ENCODE measurements around the gene MIGA2. TPM values are rescaled to one million over a fixed set of nuclear protein-coding genes. Genes with fewer than 3 reads are reported as not detected.

MIGA2 gene
- total and polyA plus RNA-seq, 8 donors, result 7.5 to 30.9 (median 9.8) TPM

GRCh38 chr9:129078691-129079503 lies 42.5 kb downstream of the MIGA2 start:
- H3K27ac ChIP-seq, result no peak overlapping the region
- H3K27me3 ChIP-seq, result no peaks in the 10 kb centered on the region
- FAIRE-seq (no peak), DNase-seq (peak in 1 of 6 donors; percentile 14), ATAC-seq (no peak)
- H3K4me3 ChIP-seq, result no peak overlapping the region
- TF ChIP-seq CTCF (IDR thresholded peaks at IDR 0.05), result no peak
- H3K9me3 ChIP-seq, result no peaks in the 10 kb centered on the region
- H3K4me1 ChIP-seq, result peaks cover 0 to 14% (median 11%) of the 10 kb centered on the region in 3 donors
- intact Hi-C loops (cut with DNase I), result no loop called here
- no peaks in the 10 kb centered on the region for H3K36me3 ChIP-seq
- 80 to 82% methylated on average over 18 of the region's 18 CpGs for WGBS, 2 donors

GRCh38 chr9:129079829-129080228 lies 43.4 kb downstream of the MIGA2 start:
- no peaks in the 10 kb centered on the region for H3K27me3 ChIP-seq
- ATAC-seq, result no peak
- peak overlapping the region in 2 of 4 donors; percentile 78 for H3K4me3 ChIP-seq
- H3K27ac ChIP-seq, result no peak overlapping the region
- no peaks in the 10 kb centered on the region for H3K9me3 ChIP-seq
- FAIRE-seq, result no peak
- peaks cover 0 to 18% (median 11%) of the 10 kb centered on the region in 3 donors for H3K4me1 ChIP-seq
- TF ChIP-seq CTCF (IDR thresholded peaks at IDR 0.05), result no peak
- no peaks in the 10 kb centered on the region for H3K36me3 ChIP-seq
- 80 to 82% methylated on average over 13 of the region's 13 CpGs for WGBS, 2 donors
- intact Hi-C loops (cut with DNase I), result no loop called here
- DNase-seq, result peak in 1 of 6 donors; percentile 12

GRCh38 chr9:129080298-129080600 lies 43.8 kb downstream of the MIGA2 start:
- intact Hi-C loops (cut with DNase I), result no loop called here
- DNase-seq (no peak), ATAC-seq (no peak), FAIRE-seq (no peak)
- H3K4me1 ChIP-seq, result peaks cover 0 to 18% (median 11%) of the 10 kb centered on the region in 3 donors
- no peak for TF ChIP-seq CTCF (IDR thresholded peaks at IDR 0.05)
- H3K27ac ChIP-seq, result peak overlapping the region in 1 of 4 donors; percentile 46
- H3K36me3 ChIP-seq, result peaks cover 0 to 3% (median 0%) of the 10 kb centered on the region in 3 donors
- 8 to 9% methylated on average over 12 of the region's 12 CpGs for WGBS, 2 donors
- H3K4me3 ChIP-seq, result peak overlapping the region; percentile 23 to 78 (median 59)
- no peaks in the 10 kb centered on the region for H3K9me3 ChIP-seq
- no peaks in the 10 kb centered on the region for H3K27me3 ChIP-seq

GRCh38 chr9:129080601-129081387 lies 44.4 kb downstream of the MIGA2 start, which contains the start of gene DOLPP1:
DOLPP1 (plus strand) TSS chr9:129081111; CDS start chr9:129081132, 21 bp downstream.
- intact Hi-C loops (cut with DNase I), result no loop called here
- Histone ChIP-seq H3K4me1 (peaks cover 0 to 18% (median 11%) of the 10 kb centered on the region in 3 donors), H3K27ac (peak within 1 kb of the TSS; percentile 42 to 69 (median 52)), H3K27me3 (no peaks in the 10 kb centered on the region), H3K36me3 (peaks cover 0 to 5% (median 3%) of the 10 kb centered on the region in 3 donors), H3K4me3 (peak within 1 kb of the TSS; percentile 61 to 93 (median 78)), H3K9me3 (no peaks in the 10 kb centered on the region)
- 0% methylated on average over 65 to 70 of the region's 70 CpGs for WGBS, 2 donors
- DNase-seq (peak; percentile 98 to 100 (median 99)), ATAC-seq (peak; percentile 96 to 99 (median 97)), FAIRE-seq (peak; percentile 93)
- no peak for TF ChIP-seq CTCF (IDR thresholded peaks at IDR 0.05)

Measured in pancreas (tissue), 10 donors.